GM18507 (cell line): ENCODE data around the gene COPA.

ENCODE experiments used
- DNase-seq: peaks from one replicate; pipeline ENCODE4 v3.0.0; 2011; ENCODE audit warnings: low read depth; ENCODE audit not compliant: insufficient read length; ENCODE audit errors: extremely low spot score
- FAIRE-seq: peaks from 2 replicates; lab custom pipeline; 2011; peaks lifted over from hg19 to GRCh38; lab: Jason Lieb, UNC

COPA gene

GRCh38 chr1:160363951-160364735 is 21.1 kb upstream of the COPA start:
- DNase-seq (no peak), FAIRE-seq (no peak)

- FAIRE-seq (no peak), DNase-seq (no peak)
Measured at GRCh38 chr1:160363010-160363409, 20.0 kb upstream of the COPA start.

- DNase-seq: no peak
- FAIRE-seq: no peak
Measured at GRCh38 chr1:160362168-160362957, 19.3 kb upstream of the COPA start.

- DNase-seq (no peak), FAIRE-seq (no peak)
Measured at GRCh38 chr1:160361814-160362167, 18.7 kb upstream of the COPA start.

DNA sequence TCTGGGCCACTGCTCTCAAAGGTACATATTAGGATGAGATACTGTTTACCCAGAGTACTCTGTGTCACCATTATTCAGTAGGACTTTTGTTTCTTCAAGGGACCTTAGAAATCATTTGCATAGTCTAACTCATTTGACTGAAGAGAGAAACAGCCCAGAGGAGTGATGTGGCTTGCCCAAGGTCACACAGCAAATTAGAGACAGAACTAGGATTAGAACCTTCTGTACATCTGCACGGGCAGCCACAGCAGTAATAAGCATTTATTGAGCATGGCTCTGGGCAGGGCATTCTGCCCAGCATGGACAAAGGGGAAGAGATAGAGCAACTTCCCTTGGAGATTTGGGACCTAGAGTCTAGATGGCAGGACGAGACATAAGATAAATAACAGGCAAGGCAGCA is 18.1 kb upstream of the COPA start:
- DNase-seq (no peak), FAIRE-seq (no peak)

DNA sequence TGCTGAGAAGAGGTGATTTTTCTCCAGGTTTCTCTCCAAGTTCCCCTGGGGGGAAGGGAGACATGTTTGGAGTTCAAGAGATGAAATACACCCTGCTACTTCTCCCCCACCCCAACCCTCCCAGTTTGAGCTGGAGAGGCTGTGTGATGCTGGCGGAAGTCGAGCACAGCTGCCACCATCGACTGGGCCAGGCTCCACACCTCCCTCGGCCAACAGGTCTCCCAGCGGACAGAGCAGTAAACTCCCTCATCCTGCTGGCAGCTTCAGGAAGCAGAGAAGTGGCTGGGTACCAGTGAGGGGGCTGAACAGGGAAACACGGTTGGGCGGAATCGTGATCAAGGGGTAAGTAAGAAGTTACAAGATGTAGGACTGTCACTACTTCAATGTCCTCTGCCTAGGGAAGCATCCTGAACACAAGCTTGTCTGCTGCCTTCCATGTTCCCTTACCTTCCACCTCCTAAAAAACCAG is 17.2 kb upstream of the COPA start:
- DNase-seq (no peak), FAIRE-seq (no peak)

DNA sequence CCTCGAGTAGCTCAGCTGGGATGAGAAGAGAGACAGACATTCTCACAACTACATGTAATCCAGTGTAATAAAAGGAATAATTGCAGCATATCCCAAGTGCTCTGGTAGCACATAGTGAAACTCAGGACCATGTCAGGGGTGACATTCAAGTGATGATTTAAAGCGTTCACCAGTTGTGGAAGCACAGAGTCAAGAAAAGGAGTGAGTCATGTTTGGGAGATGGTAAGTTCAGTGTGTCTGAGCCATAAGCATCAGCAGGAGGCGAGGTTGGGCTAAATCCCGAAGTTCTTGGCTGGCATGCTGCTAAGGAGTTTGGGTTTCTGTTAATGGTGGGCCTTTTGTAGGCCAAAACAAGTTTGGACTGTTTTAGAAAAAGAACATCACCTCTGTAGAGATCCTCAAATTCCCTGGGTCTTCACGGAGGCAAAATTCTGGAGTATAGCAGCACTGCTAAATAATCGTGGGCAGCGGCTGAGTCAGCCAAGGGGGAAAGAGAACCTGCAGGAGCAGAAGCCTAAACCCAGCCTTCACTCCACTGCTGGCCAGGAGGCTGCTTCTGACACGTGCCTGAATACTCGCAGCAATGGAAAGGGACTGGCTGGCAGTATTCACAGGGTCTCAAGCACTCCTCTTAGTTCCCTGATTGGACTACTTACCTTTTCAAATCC is 16.6 kb upstream of the COPA start:
- DNase-seq (no peak), FAIRE-seq (no peak)

DNA sequence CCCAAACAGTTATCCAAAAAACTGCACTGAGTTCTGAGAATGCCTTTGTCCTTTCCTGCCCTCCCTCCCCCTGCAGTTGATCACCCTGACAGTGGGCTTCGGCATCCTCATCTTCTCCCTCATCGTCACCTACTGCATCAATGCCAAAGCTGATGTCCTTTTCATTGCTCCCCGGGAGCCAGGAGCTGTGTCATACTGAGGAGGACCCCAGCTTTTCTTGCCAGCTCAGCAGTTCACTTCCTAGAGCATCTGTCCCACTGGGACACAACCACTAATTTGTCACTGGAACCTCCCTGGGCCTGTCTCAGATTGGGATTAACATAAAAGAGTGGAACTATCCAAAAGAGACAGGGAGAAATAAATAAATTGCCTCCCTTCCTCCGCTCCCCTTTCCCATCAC is 15.0 kb upstream of the COPA start:
- FAIRE-seq: no peak
- DNase-seq: no peak

DNA sequence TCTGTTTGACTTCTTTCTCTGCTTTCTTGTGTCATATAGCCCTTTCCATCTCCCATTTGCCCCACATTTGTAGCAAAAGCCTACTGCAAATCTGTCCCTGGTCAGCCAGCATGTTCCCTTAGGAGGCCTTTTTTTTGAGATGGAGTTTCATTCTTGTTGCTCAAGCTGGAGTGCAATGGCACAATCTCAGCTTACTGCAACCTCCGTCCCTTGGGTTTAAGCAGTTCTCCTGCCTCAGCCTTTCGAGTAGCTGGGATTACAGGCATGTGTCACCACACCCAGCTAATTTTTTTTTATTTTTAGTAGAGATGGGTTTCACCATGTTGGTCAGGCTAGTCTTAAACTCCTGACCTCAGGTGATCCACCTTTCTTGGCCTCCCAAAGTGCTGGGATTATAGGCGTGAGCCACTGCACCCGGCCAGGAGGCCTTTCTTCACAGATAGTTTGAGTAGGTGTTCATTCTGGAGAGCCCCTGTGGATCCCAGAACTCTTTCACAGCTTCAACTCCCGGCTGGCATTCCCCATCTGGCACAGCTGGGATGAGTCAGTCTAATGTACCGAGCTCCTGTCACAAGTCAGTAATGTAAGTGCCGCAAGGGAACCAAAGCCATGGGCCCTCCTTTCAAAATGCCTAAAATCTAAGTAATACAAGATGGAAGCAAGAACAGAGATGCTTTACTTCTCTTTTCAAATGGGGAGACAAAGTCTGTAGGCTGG is 14.4 kb upstream of the COPA start:
- DNase-seq (no peak), FAIRE-seq (no peak)

GRCh38 chr1:160354388-160354985 is 11.4 kb upstream of the COPA start:
- DNase-seq (no peak), FAIRE-seq (no peak)

DNA sequence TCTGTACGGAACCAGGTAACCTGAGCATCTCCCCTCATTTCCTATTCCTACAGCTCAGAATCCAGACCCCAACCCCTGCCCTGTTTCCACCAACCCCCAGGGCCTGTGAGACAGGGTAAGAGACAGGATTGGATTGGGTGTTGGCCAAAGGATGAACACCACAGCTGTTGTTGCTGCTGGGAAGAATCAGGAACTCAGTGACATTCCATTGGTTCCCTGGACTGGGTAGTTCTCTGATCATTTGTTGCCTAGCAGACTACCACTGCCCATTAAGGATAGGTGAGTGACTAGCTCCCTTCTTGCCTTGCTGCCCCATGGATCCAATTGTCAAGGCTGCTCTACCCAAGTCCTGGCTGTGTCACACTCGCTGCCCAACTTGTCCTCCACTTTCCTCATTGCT is 10.2 kb upstream of the COPA start:
- FAIRE-seq (no peak), DNase-seq (no peak)

DNA sequence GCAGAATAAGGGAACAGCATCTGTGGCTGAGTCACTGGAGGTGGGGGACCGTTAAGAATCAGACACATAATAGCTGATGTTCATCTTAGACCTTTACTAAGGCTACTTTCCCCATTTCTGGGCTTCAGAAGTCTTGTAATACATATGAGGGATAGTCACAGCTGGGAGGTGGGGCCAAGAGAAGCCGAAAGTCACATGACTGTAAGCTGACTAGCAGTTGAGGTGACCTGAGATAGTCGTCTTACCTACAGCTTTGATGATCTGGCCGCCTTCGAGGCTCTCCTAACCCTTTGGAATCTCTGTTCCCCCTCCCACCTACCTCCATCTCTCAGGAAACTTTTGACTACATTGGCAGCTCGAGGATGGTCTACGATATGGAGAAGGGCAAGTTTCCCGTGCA is 9.5 kb upstream of the COPA start:
- FAIRE-seq: no peak

GRCh38 chr1:160351629-160352028 is 8.6 kb upstream of the COPA start:
- DNase-seq (no peak), FAIRE-seq (no peak)

More for the DNA sequence above, 9.5 kb upstream of the COPA start:
- no peak for DNase-seq

DNA sequence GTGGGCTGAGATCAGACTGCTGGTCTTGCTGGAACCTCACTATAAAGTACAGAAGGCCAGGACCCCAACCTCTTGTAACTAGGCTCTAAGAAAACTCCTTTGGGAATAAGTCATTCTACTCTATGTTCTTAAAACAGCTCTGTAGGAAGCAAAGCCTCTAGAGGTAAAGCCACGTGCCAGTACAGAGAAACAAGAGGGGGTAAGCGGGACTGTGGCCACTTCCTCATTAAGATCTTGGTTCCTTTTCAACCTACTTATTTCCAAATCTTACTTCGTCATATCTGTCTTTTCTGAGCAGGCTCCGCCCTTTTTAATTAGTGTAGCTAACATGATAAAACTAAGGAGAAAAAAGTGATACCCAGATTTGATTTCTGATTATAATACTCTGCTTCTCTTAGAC is 3.9 kb upstream of the COPA start:
- DNase-seq: peak; percentile 26
- FAIRE-seq: peak; percentile 75

DNA sequence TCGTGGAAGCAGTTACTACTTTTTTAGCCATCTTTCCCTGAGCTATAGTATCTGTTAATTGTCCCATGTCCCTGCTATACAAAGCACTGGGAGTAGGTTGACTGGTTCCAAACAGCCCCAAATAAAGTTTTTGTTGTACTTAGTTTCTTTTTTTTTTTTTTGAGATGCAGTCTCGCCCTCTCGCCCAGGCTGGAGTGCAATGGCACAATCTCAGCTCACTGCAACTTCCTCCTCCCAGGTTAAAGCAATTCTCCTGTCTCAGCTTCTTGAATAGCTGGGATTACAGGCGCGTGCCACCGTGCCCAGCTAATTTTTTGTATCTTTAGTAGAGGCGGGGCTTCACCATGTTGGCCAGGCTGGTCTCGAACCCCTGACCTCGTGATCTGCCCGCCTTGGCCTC is 3.4 kb upstream of the COPA start:
- FAIRE-seq (no peak), DNase-seq (no peak)

DNA sequence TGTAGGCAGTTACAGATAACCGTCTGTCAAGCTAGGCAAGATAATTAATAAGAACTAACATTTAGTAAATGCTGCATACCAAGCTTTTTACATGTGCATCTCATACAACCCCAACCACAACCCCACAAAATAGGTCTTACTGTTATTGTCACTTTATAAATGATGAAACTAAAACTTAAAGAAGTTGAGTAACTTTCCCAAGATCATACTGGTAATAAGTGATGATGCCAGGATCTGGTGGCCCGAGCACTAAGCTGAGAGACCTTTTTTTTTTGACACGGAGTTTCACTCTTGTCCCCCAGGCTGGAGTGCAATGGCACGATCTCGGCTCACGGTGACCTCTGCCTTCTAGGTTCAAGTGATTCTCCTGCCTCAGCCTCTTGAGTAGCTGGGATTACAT is 1.9 kb upstream of the COPA start:
- DNase-seq: no peak
- FAIRE-seq: no peak

- no peak for DNase-seq
- FAIRE-seq: no peak
Measured at GRCh38 chr1:160344241-160344640, 1.2 kb upstream of the COPA start.

DNA sequence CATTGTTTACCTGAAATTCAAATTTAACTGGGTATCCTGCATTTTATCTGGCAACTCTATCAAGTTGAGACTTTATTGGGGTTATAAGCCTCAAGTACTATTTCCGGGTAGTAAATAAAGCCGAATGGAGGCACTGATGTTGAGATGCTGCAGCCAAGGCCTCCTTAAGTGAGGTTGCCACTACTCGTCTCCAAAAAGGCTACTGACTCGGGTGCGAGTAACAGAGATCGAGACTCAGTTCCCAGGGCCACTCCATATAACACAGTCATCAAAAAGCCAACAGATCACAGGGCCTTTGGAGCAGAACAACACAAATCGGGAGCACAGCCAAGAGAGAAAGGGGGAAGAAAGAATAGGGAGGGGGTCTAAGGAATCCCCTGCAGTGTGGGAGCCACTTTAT is 524 bp downstream of the COPA start:
- FAIRE-seq (peak; percentile 62), DNase-seq (no peak)

DNA sequence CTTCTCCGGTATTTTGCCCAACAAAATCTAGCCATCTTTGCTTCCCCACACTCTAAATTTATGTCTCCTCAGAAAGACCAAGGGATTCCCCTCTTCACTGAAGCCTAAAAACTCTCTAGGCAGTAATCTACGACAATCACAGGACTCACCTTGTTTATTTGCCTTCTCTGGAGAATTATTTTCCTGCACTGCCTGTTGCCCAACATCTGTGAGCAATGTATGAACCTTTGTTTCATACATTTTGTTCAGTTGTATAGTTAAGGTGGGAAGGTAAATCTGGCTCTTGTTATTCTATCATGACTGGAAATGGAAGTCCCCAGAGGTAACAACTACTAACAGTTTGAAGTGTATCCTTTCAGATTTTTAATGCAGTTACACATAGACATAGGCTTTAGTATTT is 2.2 kb downstream of the COPA start:
- no peak for DNase-seq

DNA sequence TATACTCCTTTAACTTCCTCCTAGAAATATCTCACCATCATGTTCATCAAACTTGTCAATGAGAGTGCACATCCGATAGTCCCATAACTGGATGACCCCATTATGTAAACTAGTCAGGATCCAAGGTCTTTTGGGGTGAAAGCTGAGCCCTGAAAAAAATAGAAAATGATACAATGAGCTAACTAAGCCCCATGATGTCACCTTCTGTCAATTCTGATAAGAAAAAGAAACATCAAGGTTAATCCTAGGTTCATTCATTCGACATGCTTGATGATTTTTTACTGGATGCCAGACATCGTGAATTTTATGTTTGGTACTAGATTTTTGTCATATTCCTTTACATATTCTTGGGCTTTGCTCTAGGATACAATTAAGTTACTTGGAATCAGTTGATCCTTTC is 2.9 kb downstream of the COPA start:
- FAIRE-seq: no peak
- no peak for DNase-seq

More for the DNA sequence above, 2.2 kb downstream of the COPA start:
- no peak for FAIRE-seq
